Activated T-cell treated with anti-CD3 and anti-CD28 coated beads, Interleukin-2, amount 50 U/mL, for 72 hours (primary cell): ENCODE data around the gene RPS6KA3. TPM values are rescaled to one million over a fixed set of nuclear protein-coding genes. Genes with fewer than 3 reads are reported as not detected.
"Not testable (repeated sequence)": the region's sequence is repeated elsewhere in the genome, so short reads cannot be mapped to it uniquely, and the experiment has no call there.

Source experiments
- ATAC-seq, 2 donors: fragments of 150-1000 bp; cut with Tn5 transposase; replicated peaks in 1 of 2; 2 replicates each; pipeline ENCODE4 v1.10.0; 2021; ENCODE audit warnings: moderate library complexity in 2 of 2, mild to moderate bottlenecking in 1 of 2
- DNase-seq, 2 donors: peaks; one replicate each; pipeline ENCODE4 v3.0.0; 2021 to 2022; ENCODE audit warnings: mixed read lengths in 1 of 2
- H3K27ac Mint-ChIP-seq: one replicate; pipeline ENCODE4 v1.8.0; 2022; ENCODE audit warnings: mild to moderate bottlenecking, moderate library complexity, mixed read lengths
- H3K27me3 Mint-ChIP-seq: one replicate; pipeline ENCODE4 v1.8.0; 2022; ENCODE audit warnings: low read depth, mixed read lengths
- H3K36me3 Mint-ChIP-seq, 2 donors: one replicate each; pipeline ENCODE4 v1.8.0; 2022; ENCODE audit warnings: mixed read lengths in 2 of 2, mild to moderate bottlenecking in 1 of 2; ENCODE audit not compliant: insufficient read depth in 2 of 2
- H3K4me1 Mint-ChIP-seq: one replicate; pipeline ENCODE4 v1.8.0; 2022; ENCODE audit warnings: low read depth, mixed read lengths
- H3K4me3 Mint-ChIP-seq, 2 donors: one replicate each; pipeline ENCODE4 v1.8.0; 2022; ENCODE audit warnings: mild to moderate bottlenecking in 2 of 2, mixed read lengths in 2 of 2, moderate library complexity in 2 of 2
- H3K9me3 Mint-ChIP-seq, 2 donors: one replicate each; pipeline ENCODE4 v1.8.0; 2022; ENCODE audit warnings: mixed read lengths in 2 of 2
- total RNA-seq, 2 donors: library from RNA; stranded (reverse); gene quantifications; one replicate each; pipeline ENCODE4 v1.2.3, GENCODE V29; 2022

Gene RPS6KA3
- total RNA-seq, 2 donors from 2014 or later, result 49.4 to 54.4 TPM

DNA sequence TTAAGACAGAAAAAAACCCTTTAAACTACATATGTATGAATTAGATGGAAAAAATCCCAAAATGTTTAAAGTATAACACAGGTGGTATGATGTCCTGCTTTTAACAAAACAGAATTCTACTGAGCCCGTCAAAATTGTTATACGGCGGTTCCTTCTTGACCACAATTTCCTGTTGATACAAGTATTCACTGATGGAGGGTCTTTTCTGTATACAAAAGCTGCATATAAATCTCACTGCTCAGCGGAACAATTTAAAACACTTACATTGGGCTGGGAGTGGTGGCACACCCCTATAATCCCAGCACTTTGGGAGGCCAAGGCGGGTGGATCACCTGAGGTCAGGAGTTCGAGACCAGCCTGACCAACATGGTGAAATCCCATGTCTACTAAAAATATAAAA, 62.4 kb downstream of the RPS6KA3 start:
- no peak for DNase-seq
- H3K36me3 Mint-ChIP-seq, result peaks cover 4 to 12% of the 10 kb centered on the region in 2 donors
- no peaks in the 10 kb centered on the region for H3K27me3 Mint-ChIP-seq
- no peaks in the 10 kb centered on the region for H3K9me3 Mint-ChIP-seq
- no peak for ATAC-seq
- H3K4me3 Mint-ChIP-seq, result no peak overlapping the region
- no peak overlapping the region for H3K27ac Mint-ChIP-seq
- peaks cover 31% of the 10 kb centered on the region for H3K4me1 Mint-ChIP-seq

DNA sequence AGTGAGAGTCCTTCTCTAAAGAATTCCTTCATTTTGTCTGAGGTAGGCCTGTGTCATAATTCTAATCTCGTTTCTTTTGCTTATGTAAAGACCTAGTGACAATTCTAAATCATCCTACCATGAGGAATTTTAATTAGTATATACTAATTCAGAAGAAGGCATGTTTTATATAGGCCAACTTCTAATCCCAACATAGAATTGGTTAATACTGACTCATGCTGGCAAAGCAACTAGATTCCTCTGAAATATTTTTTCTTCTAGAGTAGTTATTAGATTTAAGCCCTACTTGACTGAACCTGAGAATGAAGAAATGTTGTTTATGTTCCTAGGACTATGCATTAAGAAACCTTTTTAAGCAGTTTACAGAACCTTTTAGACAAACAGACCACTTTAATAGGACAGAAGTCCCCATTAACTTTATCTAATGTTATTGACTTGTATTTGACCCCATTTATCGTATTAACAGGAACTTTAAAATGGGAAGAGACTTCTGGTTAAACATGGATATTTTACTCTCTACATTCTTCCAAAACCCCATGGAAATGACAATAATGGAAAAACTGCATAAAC, 69.0 kb downstream of the RPS6KA3 start:
- H3K27ac Mint-ChIP-seq, result peak overlapping the region; percentile 52
- H3K27me3 Mint-ChIP-seq, result no peaks in the 10 kb centered on the region
- DNase-seq (no peak), ATAC-seq (no peak)
- H3K4me3 Mint-ChIP-seq, result no peak overlapping the region
- H3K9me3 Mint-ChIP-seq, result no peaks in the 10 kb centered on the region
- peaks cover 4 to 12% of the 10 kb centered on the region in 2 donors for H3K36me3 Mint-ChIP-seq
- H3K4me1 Mint-ChIP-seq, result peaks cover 11% of the 10 kb centered on the region

DNA sequence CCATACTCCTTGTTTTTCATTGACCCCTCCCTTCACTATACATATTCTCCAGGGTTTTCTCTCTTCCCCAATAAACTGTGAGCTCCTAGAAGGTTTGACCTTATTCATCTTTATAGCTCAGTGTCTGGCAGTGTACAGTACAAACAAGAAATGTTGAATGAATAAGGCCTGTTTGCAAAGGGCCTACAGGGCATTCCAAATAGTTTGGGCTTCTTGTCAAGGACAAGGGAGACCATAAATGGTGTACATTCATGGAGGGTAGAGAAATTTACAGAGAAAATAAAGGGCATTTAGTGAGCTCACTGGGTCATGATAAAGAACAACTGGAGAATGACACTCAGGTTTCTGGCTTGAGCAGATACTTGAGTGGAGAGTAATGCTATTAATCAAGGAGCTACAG, 77.5 kb downstream of the RPS6KA3 start:
- Mint-ChIP-seq H3K27ac (peak overlapping the region; percentile 74), H3K9me3 (no peaks in the 10 kb centered on the region), H3K36me3 (peaks cover 5 to 21% of the 10 kb centered on the region in 2 donors), H3K27me3 (peaks cover 8% of the 10 kb centered on the region), H3K4me3 (no peak overlapping the region), H3K4me1 (no peaks in the 10 kb centered on the region)
- DNase-seq, result no peak
- ATAC-seq, result no peak

DNA sequence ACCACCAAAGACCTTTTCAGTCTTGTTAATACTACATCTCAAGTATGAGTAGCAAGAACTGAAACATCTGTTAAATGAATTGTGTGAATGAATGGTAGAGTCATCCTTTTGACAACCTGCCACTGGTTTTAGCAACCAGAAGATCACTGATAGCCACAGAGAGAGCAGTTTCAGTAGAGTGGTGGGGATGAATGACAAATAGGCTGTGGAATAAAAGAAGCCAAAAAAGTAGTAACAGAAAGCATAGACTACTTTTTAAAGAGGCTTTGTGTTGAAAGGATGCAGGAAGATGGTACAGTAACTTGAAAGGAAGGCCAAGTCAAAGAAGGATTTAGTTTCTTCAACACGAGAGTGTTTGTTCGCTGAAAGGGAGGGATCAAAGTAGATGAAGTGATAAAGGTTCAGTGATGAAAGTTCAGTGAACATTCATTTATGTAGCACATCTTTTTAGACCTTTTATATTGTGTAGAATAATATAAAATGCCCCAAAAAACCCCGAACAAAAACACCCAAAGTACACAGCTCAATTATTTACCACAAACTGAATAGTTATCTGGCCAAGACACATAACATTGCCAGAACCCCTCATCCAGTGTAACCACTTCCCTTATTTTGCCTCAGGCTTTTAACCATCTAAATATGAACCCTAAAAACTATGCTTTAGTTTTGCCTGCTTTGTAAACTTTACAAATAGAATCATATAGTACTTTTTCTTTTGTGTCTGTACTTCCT, 84.9 kb downstream of the RPS6KA3 start:
- H3K4me3 Mint-ChIP-seq, result peak overlapping the region in 1 of 2 donors; percentile 13
- peaks cover 7% of the 10 kb centered on the region for H3K27me3 Mint-ChIP-seq

DNA sequence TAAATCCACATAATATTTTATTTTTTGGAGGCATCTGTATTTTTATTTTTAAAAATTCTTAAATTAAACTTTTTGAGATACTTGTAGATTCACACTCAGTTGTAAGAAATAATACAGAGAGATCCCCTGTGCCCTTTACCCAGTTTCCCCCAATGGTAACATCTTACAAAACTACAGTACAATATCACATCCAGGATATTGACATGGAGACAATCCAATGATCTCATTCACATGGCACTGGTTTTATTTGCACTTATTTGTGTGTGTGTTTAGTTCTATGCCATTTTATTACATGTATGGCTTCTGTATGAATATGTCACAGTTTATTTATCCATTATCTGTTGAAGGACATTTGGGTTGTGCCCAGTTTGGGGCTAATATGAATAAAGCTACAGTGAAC, 89.6 kb downstream of the RPS6KA3 start:
- peaks cover 5 to 7% of the 10 kb centered on the region in 2 donors for H3K36me3 Mint-ChIP-seq
- ATAC-seq, result no peak
- H3K4me1 Mint-ChIP-seq, result peaks cover 8% of the 10 kb centered on the region
- H3K9me3 Mint-ChIP-seq, result no peaks in the 10 kb centered on the region
- no peak overlapping the region for H3K4me3 Mint-ChIP-seq
- peaks cover 7% of the 10 kb centered on the region for H3K27me3 Mint-ChIP-seq
- H3K27ac Mint-ChIP-seq, result no peak overlapping the region
- no peak for DNase-seq

More for the DNA sequence above, 84.9 kb downstream of the RPS6KA3 start:
- Mint-ChIP-seq H3K9me3 (no peaks in the 10 kb centered on the region), H3K36me3 (peaks cover 5 to 19% of the 10 kb centered on the region in 2 donors), H3K27ac (peak overlapping the region; percentile 55), H3K4me1 (peaks cover 22% of the 10 kb centered on the region)
- peak; percentile 88 to 91 for ATAC-seq
- no peak for DNase-seq

DNA sequence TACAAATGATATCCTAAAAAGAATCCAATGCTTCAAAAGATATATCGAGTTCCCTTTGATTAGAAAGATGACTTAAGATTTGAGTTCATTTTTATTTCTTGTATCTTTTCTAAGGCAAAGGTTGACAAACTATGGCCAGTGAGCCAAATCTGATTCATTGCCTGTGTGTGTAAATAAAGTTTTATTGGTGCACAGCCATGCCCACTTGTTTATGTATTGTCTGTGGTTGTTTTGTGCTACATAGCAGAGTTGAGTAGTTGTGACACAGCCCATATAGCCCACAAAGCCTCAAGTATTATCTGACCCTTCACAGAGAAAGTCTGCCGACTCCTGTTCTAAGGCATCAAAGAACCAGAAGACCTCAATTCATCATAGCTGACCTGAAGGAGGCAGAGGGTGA, 92.9 kb downstream of the RPS6KA3 start:
- no peaks in the 10 kb centered on the region for H3K9me3 Mint-ChIP-seq
- no peak overlapping the region for H3K4me3 Mint-ChIP-seq
- H3K4me1 Mint-ChIP-seq, result no peaks in the 10 kb centered on the region
- no peak for DNase-seq
- no peak for ATAC-seq
- H3K27ac Mint-ChIP-seq, result no peak overlapping the region
- H3K27me3 Mint-ChIP-seq, result peaks cover 2% of the 10 kb centered on the region
- peaks cover 1 to 6% of the 10 kb centered on the region in 2 donors for H3K36me3 Mint-ChIP-seq

DNA sequence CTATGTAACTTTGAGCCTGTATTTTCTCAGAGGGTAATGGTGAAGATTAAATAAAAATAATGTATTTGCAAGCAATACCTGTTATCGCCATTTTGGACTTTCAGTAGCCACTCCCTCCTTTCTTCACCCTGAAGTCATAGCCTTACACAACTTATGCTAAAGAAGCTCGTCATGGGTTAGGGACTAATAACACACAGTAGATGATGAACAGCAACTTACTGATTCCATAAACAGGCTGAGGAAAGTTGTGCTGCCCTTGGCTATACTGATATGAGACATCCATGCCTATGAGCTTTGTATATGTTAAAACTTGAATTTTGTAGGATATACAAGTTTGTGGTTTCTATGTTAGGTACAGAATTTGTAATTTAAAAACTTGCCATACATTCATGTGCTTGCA, 93.4 kb downstream of the RPS6KA3 start:
- Mint-ChIP-seq H3K4me1 (no peaks in the 10 kb centered on the region), H3K36me3 (peaks cover 0 to 6% of the 10 kb centered on the region in 2 donors), H3K27me3 (no peaks in the 10 kb centered on the region), H3K27ac (no peak overlapping the region), H3K4me3 (no peak overlapping the region), H3K9me3 (no peaks in the 10 kb centered on the region)
- no peak for DNase-seq
- ATAC-seq, result no peak

DNA sequence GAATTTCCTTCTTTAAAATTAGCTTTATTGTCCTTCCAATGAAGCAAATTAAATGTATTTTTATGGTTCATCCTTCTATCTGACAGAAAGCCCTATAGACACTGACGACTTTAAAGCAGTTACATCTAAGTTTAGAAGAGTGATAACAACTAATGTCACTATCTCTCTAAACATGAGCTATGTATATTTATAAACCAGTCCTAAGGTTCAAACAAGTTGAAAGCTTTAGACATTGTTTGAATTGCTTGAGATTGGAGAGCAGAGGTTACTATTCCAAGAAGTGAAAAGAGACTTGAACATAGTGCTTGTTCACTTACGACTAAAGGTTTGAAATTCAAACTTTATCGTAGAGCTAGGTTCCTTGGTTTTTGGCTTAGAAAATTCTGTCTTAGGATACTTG, 94.8 kb downstream of the RPS6KA3 start:
- DNase-seq, result no peak
- no peak overlapping the region for H3K27ac Mint-ChIP-seq
- no peak overlapping the region for H3K4me3 Mint-ChIP-seq
- H3K27me3 Mint-ChIP-seq, result no peaks in the 10 kb centered on the region
- H3K36me3 Mint-ChIP-seq, result peaks cover 0 to 7% of the 10 kb centered on the region in 2 donors
- no peaks in the 10 kb centered on the region for H3K4me1 Mint-ChIP-seq
- no peaks in the 10 kb centered on the region for H3K9me3 Mint-ChIP-seq
- ATAC-seq, result no peak

DNA sequence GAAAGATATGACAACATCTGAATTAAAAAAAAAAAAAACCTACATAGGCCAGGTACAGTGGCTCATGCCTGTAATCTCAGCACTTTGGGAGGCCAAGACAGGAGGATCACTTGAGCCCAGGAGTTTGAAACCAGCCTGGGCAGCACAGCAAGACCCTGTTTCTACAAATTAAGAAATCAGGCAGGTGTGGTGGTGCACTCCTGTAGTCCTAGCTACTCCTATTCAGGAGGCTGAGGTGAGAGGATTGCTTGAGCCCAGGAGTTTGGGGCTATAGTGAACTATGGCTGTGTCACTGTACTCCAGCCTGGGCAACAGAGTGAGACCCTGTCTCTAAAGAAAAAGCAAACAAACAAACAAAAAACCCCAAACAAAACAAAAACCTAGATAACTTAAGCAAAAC, 104.2 kb downstream of the RPS6KA3 start:
- H3K27me3 Mint-ChIP-seq, H3K36me3 Mint-ChIP-seq, H3K4me3 Mint-ChIP-seq, H3K4me1 Mint-ChIP-seq, ATAC-seq, DNase-seq, H3K27ac Mint-ChIP-seq, H3K9me3 Mint-ChIP-seq: not testable (repeated sequence)

DNA sequence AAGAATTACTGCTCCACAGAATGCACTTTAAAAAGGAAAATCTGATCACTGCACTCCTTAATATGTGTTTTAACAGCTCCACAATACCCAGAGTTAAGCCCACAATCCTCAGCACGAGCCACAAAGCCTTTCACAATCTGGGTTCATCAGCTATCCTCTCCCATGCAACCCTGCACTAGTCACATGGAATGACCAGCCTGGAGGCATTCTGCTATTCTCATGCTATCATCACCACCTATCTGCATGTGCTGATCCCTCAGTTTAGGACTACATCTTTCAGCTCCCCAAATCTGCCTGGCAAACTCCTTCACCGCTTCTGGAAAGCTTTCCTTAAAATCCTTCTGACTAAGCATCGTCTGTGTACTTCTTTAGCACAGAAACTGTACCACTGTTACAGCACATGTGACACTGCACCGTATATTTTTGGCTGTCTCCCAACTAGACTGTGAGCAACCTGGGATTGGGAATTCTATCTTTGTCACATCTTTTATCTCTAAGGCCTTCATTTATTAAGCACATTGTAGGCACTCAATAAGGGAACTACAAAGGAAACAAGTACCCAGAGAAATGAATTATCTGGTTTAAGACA, 106.8 kb downstream of the RPS6KA3 start:
- ATAC-seq (no peak), DNase-seq (no peak)
- H3K9me3 Mint-ChIP-seq, result no peaks in the 10 kb centered on the region
- peaks cover 5% of the 10 kb centered on the region for H3K27me3 Mint-ChIP-seq
- no peak overlapping the region for H3K27ac Mint-ChIP-seq
- H3K36me3 Mint-ChIP-seq, result peaks cover 7 to 9% of the 10 kb centered on the region in 2 donors
- no peak overlapping the region for H3K4me3 Mint-ChIP-seq
- H3K4me1 Mint-ChIP-seq, result no peaks in the 10 kb centered on the region

DNA sequence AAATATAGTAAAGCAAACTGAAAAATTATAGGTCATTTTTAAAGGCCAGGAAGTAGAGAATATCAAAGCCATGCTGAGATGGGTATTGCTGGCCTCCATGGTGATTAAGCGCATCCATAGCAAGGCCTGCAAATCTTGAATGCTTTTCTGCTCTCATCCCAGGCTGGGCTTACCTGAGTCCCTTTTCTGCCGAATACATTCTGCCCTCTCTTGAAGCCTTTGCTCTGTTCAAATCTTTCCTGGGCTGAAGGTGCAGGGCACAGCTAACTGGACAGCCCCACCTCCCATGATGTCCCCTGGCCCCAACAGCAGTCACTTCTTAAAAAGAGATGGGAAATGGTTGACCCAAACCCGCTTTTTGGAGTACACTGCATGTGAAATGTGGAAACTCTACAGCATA, 115.0 kb downstream of the RPS6KA3 start:
- Mint-ChIP-seq H3K27ac (no peak overlapping the region), H3K36me3 (peaks cover 4 to 10% of the 10 kb centered on the region in 2 donors)
- DNase-seq, result no peak

DNA sequence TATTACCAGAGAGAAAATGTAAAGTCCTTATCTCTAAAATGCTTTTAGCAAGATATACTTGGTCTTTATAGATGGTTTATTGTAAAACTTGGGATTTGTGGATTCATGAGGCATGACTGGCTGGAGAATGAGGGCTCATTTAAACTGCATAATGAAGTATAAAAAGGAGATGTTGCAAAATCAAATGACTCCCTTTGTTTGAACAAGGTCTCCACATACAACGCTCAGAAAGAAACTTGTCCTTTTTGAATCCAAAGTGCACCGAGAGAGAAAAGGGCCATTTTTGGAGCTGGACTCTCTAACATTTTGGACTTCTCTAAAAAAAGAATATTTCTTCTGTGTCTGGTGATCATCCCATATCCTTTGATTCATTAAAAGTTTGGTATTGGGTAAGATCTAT, 117.4 kb downstream of the RPS6KA3 start:
- H3K9me3 Mint-ChIP-seq, result no peaks in the 10 kb centered on the region
- peaks cover 5% of the 10 kb centered on the region for H3K27me3 Mint-ChIP-seq
- H3K27ac Mint-ChIP-seq, result no peak overlapping the region
- ATAC-seq, result no peak
- H3K4me1 Mint-ChIP-seq, result peaks cover 13% of the 10 kb centered on the region
- H3K4me3 Mint-ChIP-seq, result no peak overlapping the region
- peaks cover 2 to 10% of the 10 kb centered on the region in 2 donors for H3K36me3 Mint-ChIP-seq
- no peak for DNase-seq

More for the DNA sequence above, 115.0 kb downstream of the RPS6KA3 start:
- H3K27me3 Mint-ChIP-seq, result peaks cover 10% of the 10 kb centered on the region
- H3K9me3 Mint-ChIP-seq, result no peaks in the 10 kb centered on the region
- peaks cover 5% of the 10 kb centered on the region for H3K4me1 Mint-ChIP-seq
- no peak for ATAC-seq
- H3K4me3 Mint-ChIP-seq, result no peak overlapping the region

DNA sequence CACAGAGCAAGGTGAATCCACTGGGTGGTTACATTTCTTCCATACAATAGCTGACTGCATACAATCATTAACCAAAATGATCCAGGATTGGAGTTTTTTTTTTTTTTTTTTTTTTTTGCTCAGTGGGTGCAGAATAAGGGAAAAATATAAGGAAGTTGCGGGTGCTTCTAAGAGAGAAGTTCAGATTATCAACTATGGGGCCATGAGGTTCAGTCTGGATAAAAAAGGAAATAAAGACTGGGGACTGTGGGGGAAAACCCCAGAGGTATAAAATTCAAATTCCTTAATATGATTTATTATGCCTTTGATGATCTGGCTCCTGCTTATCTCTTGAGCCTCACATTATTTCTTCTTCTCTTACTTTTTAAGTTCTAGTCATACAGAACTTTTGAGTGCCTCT, 119.1 kb downstream of the RPS6KA3 start:
- Mint-ChIP-seq H3K4me1 (peaks cover 30% of the 10 kb centered on the region), H3K4me3 (no peak overlapping the region), H3K36me3 (peaks cover 0 to 3% of the 10 kb centered on the region in 2 donors), H3K27ac (no peak overlapping the region), H3K9me3 (no peaks in the 10 kb centered on the region), H3K27me3 (peaks cover 5% of the 10 kb centered on the region)
- DNase-seq, result no peak
- no peak for ATAC-seq
